NCI-H510A (cell line): ENCODE results near the gene PLA2G7.

ENCODE experiments used
- DNase-seq: peaks from one replicate; lab custom pipeline; 2025; lab: John Stamatoyannopoulos, UW

PLA2G7 gene

DNA sequence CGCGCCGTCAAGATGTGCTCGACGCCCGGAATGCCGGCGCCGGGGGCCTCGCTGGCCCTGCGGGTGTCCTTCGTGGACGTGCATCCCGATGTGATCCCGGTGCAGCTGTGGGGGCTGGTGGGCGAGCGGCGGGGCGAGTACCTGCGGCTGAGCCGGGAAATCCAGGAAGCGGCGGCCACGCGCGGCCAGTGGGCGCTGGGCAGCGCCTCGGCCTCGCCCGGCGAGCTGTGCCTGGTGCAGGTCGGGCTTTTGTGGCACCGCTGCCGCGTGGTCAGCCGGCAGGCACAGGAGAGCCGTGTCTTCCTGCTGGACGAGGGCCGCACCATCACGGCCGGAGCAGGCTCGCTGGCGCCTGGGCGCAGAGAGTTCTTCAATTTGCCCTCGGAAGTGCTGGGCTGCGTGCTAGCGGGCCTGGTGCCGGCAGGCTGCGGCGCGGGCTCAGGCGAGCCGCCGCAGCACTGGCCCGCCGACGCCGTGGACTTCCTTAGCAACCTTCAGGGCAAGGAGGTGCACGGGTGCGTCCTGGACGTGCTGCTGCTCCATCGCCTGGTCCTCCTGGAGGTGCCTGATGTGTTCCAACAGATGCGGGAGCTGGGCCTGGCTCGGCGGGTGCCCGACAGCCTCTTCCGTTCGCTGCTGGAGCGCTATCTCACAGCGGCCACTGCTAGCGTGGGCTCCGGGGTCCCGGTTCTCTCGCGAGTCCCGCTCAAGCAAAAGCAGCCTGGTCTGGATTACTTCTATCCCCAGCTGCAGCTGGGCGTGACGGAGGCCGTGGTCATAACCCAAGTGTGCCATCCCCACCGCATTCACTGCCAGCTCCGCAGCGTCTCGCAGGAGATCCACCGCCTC lies 46.8 kb downstream of the PLA2G7 start:
- no peak for DNase-seq

GRCh38 chr6:46687619-46688097 lies 47.5 kb downstream of the PLA2G7 start, which contains the start of gene TDRD6:
Gene TDRD6, plus strand, starts transcription at chr6:46687885. Its CDS starts 244 bp downstream, at chr6:46688129.
- DNase-seq = no peak

GRCh38 chr6:46684771-46685170 lies 50.4 kb downstream of the PLA2G7 start:
- DNase-seq = no peak

GRCh38 chr6:46677314-46677654 lies 57.9 kb downstream of the PLA2G7 start:
- no peak for DNase-seq

DNA sequence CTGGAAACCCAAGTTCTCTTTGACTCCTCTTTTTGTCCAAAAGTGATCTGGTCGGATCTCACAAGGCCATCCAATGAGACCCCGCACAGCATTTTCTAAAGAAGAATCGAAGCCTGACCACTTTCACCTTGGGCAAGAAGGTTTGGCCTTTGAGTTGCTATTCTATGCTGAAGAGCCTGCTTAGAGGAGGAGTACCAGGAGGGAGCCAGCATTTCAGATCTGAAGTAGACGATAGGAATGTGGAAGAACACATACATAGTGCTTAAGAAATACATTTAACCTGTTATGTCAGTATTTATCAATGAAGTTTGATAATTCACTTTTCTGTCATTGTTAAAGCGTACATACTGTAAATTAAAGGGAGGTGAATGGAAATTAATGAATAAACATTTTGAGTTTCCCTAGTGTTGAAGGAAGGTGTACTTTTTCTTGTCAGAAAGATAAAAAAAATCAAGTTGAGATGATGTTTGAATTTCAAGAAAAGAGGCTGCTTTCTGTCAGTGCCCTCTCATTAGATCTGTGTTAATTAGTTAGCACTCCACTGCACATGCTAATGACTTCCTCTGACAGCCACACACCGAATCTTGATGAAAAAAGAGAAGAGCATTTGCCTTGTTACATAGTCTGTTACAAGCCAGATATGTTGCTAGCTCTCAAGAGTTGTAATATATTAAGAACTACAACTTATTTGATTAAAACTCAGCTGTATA lies 58.4 kb downstream of the PLA2G7 start:
- DNase-seq = no peak

- no peak for DNase-seq
Measured at GRCh38 chr6:46674410-46674809, 60.8 kb downstream of the PLA2G7 start.

- no peak for DNase-seq
Measured at GRCh38 chr6:46667377-46667776, 67.8 kb downstream of the PLA2G7 start.

DNA sequence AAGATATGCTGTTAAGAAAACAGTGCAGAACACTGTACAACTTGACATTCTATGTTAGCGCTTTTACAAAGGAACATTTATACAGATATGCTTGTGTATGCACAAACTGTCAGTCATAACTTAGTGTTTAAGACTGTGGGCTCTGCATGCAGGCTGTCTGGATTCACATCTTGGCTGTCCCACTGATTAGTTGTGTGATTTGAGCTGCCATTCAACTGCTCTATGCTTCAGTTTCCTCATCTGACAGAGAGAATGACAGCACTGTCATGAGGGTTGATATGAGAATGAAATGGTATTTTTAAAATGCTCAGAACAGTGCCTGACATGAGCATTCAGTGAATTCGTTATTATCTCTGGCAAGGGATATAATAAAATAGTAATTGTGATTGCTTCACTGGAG lies 73.7 kb downstream of the PLA2G7 start:
- DNase-seq = no peak

DNA sequence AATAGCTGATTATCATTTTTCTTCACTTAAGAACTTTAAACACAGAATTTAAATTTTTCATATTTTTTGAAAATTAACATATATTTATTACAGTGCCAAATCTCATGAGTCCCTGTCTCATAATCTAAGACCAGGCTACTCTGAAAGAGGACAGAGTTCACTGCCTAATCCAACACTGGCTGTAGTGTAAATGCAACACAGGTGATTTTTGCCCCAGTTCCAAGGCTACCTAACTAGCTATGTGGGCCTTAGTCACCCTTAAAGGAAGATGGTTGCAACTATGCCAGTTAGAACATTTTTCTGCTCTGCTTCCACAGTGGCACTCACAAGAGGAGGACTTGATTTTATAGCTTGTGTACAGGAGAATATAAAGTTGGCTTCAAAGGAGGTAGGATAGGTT lies 77.5 kb downstream of the PLA2G7 start:
- no peak for DNase-seq

GRCh38 chr6:46655803-46656202 lies 79.4 kb downstream of the PLA2G7 start:
- no peak for DNase-seq
